Myocyte (in vitro differentiated cells): ENCODE results near the gene MED17. TPM values are rescaled to one million over a fixed set of nuclear protein-coding genes. Genes with fewer than 3 reads are reported as not detected.

Source experiments
- DNase-seq: peaks from one replicate; pipeline ENCODE4 v3.0.0-alpha.2; 2012; ENCODE audit warnings: low read depth
- polyA plus RNA-seq: library from polyadenylated mRNA; unstranded; fragments of >200 nt; gene quantifications from one replicate; pipeline ENCODE4 v1.2.1, GENCODE V29; 2012; ENCODE audit warnings: missing spikeins
- total RNA-seq: library from RNA; depleted of rRNA; stranded (reverse); fragments of >200 nt; gene quantifications from 2 replicates; pipeline ENCODE4 v1.2.3, GENCODE V29; 2014

Gene MED17, protein sequence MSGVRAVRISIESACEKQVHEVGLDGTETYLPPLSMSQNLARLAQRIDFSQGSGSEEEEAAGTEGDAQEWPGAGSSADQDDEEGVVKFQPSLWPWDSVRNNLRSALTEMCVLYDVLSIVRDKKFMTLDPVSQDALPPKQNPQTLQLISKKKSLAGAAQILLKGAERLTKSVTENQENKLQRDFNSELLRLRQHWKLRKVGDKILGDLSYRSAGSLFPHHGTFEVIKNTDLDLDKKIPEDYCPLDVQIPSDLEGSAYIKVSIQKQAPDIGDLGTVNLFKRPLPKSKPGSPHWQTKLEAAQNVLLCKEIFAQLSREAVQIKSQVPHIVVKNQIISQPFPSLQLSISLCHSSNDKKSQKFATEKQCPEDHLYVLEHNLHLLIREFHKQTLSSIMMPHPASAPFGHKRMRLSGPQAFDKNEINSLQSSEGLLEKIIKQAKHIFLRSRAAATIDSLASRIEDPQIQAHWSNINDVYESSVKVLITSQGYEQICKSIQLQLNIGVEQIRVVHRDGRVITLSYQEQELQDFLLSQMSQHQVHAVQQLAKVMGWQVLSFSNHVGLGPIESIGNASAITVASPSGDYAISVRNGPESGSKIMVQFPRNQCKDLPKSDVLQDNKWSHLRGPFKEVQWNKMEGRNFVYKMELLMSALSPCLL
- total RNA-seq, result 27.9 and 35.7 TPM in 2 replicates
- 13.1 TPM for polyA plus RNA-seq

DNA sequence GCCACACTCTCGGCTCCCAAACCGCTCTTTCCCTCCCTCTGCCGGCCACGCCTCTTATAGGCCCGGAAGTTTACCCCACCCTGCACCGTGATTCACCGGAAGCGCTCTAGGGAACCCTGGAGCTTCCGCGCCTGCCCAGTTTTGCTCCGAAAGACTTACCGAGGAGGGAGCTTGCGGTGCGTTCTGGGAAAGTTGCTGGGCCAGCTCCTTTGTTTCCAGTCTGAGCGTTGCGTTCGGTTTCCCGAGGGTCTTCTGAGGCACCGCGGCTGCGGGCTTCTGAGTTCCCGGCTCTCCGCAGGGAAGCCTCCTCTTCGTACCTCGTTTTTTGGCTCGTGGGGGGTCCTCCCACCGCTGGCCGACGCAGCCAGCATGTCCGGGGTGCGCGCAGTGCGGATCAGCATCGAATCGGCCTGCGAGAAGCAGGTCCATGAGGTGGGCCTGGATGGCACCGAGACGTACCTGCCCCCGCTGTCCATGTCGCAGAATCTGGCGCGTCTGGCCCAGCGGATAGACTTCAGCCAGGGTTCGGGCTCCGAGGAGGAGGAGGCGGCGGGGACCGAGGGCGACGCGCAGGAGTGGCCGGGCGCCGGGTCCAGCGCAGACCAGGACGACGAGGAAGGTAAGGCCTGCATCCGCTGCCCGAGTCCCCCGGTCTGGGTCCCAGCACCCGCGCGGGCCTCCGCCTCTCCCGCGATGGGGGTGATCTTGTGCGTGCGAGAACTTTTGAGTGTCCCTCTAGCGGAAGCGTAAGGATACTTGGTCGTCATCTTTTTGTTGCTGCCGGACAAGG lies at the start of gene MED17:
MED17 (plus strand) TSS at position 138 of the 790 bp plus-strand sequence; CDS start at position 370, 232 bp downstream.
- peak; percentile 96 for DNase-seq

DNA sequence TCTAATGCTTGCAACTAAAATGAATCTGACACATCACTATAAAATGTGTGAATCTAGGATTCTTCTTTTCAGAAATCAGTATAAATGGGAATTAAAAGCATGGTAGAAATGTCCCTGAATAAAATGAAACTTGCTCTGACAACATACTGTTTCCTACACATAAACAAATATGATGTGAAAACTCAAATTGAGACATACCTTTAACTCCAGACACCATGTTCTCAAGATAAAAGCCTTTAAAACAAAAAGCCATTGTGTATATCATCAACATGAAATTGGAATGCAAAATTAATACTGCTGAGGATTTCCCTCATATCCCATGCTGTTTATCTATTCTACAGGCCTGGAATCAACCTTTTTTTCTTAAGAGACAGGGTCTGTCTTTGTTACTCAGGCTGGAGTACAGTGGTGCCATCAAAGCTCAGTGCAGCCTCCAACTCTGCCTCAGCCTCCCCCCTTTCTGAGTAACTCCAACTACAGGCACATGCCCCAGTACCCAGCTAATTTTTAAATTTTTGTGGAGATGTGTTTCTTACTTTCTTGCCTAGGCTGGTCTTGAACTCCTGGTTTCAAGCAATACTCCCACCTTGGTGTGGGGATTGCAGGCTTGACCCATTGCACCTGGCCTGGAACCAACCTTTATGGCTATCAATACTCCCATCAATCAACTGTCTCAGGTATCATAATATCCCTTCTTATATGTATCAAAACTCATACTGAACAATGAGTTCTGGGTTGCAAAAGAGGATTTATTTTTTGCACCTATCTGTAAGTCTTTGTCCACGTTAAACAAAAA lies 49.5 kb upstream of the MED17 start:
- no peak for DNase-seq

DNA sequence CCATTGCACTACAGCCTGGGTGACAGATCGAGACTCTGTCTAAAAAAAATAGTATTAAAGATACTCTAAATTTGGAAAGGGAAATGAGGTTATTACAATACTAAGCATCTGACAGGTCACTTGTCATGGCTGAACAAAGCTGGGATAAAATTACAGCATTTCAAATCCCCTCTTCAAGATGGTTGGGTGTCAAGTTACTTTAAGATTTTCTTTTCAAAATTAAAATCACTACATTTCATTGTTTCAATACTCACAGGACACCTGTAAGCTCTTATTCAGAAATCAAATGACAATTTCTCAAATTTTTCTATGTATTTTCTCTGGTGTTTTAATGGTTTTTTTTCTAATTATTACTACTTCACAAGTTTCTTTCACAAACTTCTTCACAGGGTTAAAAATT lies 48.5 kb upstream of the MED17 start:
- DNase-seq, result peak; percentile 13

DNA sequence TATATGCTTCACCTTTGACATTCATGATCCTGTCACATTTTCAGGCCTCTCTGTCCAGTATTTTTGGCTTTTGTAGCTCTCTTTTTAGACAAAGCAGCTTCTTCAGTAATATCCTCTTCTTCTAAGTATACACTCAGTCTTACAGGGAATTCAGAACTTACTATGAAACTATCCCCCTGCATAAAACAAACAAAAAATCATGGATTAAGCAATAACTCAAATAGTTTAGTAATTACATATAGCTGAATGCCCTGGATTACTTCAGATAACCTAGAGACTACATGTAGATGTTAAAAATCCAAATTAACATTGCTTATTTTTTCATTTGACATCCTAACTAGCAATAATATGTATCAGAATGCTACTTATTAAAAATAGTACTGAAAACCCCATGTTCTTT lies 48.0 kb upstream of the MED17 start:
- no peak for DNase-seq

DNA sequence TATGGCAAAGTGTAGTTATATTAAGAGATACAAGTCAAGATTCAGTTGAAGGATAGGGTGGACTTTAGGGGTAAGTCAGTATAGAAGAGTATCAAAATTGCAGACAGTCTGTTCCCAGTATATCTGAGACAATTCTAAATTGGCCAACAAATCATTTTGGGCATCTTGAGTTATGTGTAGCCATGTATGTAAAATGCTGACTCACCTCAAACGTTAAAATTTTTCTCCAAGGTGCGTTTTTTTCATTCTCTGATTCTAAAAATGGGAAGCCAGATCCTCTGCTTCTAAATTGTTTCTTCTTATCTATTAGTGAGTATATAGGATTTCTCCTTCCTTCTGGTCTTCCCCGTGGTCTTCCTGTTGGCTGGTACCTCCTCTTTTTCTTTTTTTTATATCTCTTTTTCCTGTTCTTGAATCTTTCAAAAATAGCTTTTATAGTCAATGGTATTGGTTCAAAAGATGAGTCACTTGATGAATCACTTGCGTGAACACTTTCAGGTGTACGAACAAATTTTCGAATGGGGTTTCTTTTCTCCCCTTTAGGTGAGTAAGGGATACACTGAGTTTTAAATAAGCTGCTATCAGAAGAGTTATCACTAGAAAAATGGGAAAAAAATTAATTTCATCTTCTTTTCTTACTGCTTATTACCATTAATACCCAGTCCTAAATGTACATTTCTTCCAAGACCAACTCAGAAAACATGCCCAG lies 46.0 kb upstream of the MED17 start:
- no peak for DNase-seq

DNA sequence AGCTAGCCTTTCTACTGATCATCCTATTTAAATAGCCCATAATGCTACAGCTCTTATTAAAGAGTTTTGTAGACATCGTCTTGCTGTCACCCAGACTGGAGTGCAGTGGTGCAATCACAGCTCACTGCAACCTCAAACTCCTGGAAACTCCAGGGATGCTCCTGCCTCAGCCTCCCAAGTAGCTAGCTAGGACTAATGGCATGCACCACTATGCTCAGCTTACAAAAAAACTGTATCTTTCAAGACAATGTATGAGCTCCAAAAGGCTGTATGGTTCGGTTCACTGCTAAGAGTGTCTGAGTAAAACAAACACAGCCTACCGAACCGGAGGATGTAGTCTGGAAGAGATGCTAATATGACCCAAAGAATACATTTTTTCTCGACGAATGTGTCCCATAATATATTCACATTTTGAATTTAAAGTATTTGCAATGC lies 45.4 kb upstream of the MED17 start:
- no peak for DNase-seq

DNA sequence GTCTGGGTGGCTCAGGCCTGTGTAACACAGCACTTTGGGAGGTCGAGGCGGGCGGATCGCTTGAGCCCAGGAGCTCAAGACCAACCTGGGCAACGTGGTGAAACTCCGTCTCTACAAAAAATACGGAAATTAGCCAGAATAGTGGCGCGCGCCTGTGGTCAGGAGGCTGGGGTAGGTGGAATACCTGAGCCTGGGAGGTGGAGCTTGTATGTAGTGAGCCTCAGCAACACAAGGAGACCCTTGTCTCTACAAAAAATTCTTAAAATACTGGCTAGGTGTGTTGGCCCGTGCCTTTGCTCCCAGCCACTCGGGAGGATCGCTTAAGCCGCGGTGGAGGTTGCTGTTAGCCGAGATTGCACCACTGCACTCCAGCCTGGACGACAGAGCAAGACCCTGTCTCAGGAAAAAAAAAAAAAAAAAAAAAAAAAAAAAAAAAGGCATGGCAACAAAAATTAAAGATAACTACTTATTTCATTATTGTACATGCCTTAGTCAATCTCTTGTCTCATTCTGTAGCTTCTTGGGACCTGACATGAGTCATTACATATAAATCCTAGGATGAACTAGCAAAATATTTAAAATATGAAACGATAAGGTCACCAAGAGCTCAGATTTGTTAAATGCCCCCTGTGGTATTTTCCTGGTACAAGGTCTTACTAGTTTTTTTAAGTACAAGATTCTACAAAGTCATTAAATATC lies 43.9 kb upstream of the MED17 start:
- DNase-seq, result no peak

DNA sequence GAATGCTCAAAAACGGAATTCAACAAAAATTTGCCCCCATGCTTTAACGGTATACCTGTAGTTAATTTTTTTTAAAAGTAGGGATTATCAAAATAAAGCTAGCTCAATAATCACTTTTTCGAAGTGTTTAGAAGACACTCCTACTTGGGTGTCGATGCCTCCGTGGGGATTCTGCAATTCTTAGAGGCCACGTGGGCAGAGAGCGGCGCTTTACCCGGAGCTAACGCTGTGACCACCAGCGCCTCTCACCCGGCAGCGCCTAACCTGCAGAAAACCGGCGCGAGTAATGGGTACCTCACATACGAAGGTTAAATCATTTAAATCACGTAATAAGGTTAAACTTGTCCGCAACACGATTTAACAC lies 43.4 kb upstream of the MED17 start:
- peak; percentile 75 for DNase-seq

DNA sequence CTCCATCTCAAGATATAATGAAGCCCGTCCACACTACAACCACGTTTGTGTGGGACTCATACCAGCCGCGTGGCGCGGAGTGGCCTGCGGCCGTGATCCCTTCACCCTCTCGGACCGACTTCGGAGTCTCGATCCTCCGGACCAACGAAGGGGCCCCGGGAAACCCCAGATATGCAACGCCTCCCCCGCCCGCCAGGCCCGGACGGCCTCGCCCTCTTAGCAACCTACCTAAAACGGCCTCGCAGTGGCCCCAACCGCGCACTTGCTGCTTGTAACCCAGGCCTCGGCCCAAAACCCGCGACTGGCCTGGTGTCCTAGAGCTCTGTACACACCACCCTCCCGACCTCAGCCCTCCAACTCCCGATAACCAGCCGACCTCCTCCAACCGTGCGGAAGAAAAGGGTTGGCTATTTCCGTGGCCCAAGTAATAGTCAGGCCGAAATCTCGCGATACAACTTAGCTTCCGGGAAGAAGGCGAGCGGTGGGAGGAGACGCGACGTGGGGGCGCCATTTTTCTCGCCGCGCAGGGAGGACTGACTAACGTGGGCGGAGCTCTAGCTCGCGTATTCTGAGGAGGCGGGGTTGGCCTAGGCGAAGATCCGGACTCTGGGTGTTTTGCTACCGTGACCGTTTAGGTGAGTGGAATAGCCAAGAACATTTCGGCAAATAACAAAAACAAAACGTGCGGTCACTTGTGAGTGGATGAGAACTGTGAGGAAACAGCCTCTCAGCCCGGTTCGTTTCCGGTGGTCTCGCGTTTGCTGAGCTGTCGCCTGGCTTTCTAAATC lies 42.8 kb upstream of the MED17 start, which contains the start of the genes C11orf54 and TAF1D:
C11orf54 (plus strand) TSS at position 579 of the 788 bp plus-strand sequence. CDS start 5,722 bp downstream, outside the sequence.
TAF1D (minus strand) TSS at position 402 of the 788 bp plus-strand sequence. CDS start 2,191 bp downstream, outside the sequence.
- peak; percentile 99 for DNase-seq

DNA sequence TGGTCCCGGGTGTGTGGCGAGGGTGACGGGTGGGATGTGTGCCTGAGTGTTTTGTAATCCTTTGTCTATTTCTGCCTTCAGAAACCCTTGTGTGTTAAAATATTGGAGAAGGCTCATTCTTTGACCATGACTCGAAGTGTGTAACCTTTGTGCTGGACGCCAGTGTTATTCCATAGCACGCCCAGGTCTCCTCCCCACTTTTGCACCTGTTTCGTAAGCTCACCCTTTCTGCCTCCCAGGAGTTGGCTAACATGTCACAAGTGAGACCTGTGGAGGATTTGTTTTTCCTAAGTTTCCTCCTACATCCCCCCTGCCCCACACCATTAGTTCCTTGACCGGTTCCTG lies 42.2 kb upstream of the MED17 start:
- peak; percentile 75 for DNase-seq

DNA sequence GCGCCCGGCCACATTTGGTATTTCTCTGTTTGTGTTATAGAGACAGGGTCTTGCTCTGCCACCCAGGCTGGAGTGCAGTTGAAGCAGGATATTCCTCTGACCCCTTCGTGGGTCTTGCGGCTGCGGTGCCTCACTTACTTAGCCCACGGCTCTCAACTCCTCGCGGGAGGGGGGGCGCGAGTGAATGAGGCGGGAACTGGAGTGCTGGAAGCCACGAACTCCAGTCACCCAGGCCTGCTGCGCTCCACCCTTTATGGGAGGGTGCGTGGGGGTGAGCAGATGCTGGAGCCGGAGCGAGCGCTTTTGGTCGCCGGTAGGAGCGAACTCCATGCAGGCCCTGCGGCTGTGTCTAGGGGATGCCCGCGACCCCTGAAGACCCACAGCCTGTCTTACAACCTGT lies 40.8 kb upstream of the MED17 start:
- DNase-seq, result no peak

DNA sequence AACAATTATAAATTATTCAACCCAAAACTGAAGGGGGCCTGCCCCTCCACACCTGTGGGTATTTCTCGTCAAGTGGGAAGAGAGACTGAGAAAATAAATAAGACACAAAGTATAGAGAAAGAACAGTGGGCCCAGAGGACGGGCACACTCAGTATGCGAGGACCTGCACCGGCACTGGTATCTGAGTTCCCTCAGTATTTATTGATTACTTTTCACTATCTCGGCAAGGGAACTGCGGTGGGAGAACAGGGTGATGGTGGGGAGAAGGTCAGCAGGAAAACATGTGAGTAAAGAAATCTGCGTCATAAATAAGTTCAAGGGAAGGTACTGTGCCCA lies 39.4 kb upstream of the MED17 start:
- DNase-seq, result no peak

DNA sequence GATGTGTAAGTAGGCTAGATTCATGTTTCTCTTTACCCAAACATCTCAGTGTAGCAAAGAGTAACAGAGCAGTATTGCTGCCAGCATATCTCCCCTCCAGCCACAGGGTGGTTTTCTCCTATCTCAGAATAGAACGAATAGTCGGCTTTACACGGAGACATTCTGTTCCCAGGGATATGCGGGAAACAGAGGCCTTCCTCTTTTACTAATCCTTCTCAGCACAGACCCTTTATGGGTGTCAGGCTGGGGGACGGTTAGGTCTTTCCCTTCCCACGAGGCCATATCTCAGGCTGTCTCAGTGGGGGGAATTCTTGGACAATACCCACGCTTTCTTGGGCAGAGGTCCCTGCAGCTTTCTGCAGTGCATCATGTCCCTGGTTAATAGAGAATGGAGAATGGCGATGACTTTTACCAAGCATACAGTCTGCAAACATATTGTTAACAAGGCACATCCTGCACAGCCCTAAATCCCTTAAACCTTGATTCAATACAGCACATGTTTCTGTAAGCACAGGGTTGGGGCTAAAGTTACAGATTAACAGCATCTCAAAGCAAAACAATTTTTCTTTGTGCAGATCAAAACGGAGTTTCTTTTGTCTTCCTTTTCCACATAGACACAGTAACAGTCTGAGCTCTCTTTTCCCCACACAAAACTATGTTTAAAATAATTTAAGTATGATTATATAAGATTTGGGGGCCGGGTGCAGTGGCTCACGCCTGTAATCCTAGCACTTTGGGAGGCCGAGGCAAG lies 38.9 kb upstream of the MED17 start:
- peak; percentile 13 for DNase-seq

DNA sequence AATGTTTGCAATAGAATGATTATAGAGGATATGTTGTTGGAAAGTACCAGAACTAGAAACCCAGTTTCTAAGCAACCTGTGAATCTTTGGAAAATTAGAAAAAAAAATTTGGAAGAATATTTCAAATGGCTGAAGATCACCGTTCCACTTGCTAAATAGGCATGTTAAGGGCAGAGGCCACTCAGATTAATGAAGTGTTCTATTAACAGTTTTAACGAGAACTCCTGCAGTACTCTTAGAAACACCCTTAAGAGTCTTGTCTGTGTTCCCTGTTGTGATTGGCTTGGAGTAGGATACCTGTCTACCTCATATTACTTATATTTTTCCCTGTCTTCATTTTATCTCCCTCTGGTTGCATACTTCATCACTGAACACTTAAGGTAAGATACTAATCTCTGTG lies 38.0 kb upstream of the MED17 start:
- DNase-seq, result no peak

DNA sequence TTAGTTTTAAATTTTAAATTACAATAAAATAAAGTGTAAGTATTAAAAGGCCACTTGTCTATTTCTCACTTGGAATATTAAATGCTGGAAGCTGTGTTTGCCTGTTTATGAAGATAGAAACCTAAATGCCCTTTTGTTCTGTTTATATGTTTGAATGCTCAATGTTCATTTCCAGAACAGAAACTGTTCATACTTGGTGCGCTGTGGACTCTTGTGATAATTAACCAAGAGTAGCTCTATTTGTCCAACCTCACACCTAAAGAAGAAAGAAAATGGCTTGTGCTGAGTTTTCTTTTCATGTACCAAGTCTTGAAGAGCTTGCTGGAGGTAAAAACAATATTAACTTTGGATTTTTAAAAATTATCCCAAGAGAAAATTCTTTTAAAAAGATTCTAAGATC lies 37.0 kb upstream of the MED17 start:
- no peak for DNase-seq

DNA sequence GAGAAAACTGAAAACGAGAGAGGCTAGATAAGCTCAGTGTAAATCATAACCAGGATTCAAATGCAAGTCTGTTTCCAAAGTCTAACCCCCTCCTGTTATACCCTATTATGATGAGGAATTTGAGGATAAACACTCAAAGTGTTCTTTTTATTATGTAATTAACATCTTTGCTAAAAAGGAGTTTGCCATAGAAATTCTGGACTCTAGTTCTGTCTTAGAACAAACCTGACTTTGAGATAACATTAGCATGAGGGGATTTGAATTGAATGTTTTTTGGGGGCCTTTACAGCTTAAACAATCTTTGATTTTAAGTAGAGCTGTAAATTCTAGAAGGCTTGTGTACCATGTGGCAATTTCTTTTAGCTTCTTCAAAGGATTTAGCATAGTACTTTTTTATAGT lies 33.1 kb upstream of the MED17 start:
- no peak for DNase-seq

DNA sequence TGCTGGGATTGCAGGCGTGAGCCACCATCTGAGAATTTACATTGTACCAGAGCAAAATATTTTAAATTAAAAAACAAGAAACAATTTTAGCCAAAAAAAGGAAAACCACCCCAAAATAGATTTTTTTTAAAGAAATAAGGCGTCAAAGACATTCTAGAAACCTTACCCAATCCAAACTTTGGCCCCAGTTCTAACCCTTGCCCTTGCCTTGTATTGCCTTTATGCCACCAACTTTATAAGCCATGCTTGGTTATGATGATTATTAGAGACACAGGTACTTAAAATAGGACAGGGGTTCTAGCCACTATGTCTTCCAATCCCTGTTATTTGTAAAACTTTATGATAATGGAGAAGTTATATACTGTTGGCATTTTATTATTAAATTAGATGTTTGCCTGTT lies 30.8 kb upstream of the MED17 start:
- DNase-seq, result no peak

DNA sequence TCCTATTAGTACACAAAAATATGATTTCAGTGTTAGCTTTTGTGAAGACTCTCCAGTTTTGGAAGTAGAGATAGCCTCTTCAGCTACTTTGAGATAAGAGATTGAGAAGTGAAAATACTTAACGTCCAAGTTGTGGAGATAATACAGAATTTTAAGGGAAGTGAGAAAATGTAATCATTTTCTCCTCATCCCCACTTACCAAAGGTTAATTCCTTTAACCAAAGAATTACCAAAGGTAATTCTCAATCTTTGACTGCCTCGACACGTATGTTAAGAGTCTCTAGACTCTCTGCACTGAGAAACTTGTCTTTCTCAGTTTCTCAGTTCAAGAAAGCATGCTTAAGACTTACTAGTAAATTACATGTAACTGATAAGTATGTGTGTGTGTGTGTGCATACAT lies 27.3 kb upstream of the MED17 start:
- no peak for DNase-seq
